ENCODE measurements around the gene DNAJC18. TPM values are rescaled to one million over a fixed set of nuclear protein-coding genes. Genes with fewer than 3 reads are reported as not detected.

DNAJC18 gene
- total RNA-seq, 2 experiments from 2014 or later: 7.5 to 8.7 TPM

DNA sequence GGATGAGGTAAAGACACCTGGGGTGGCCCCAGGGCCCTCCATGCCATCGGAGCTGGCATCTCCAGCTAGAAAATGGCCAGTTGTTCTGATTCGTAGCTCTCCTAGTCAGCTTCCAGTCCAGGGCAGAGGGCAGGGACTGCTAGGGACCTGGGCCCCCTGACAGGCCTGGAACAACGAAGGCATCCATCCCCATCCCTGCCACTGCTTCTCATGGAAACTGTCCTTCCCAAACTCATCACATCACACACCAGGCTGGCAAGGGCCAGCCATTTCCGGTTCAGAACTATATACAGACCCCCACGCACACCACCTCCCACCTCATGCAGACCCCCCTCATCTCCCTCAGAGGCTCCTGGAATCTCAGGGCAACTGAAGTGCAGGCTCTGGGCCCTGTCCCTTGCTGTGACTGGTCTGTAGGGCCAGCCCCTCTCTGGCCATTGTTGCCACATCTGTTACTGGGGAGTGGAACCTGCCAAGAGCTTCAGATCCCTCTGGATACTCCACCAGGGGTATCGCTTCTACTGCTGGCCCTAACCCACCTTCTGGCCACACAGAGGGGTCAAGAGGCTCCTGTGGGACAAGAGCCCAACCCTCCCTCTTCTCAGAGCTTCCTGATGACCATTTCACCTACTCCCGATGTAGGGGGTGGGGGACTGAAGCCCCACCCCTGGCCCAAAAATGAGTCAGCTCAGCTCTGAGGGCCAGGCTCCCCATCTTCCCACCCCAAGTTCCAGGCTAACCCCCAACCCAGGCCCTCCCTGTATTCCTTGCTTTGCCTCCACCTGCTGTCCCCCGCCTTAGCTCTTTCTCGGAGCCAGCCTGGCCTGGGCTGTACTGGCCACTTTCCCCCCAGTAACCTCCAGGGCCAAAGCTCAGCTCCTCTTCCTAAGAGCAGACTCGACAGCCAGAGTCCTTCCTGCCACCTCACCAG is 48.4 kb downstream of the DNAJC18 start:
- no peaks in the 10 kb centered on the region for H3K36me3 ChIP-seq (ENCODE audit: insufficient read depth, low read length)
- ChIA-PET POLR2A (interaction anchor here (1.1 to 3.6 kb wide), 3 partner anchors 13 to 174 kb away, joined by 3 to 21 read pairs (median 11); partner anchors contain the start of genes PAIP2 and SPATA24), CTCF (no interaction called here)
- Mint-ChIP-seq H3K4me1 (ENCODE audit: low read depth) (peaks cover 48% of the 10 kb centered on the region), H3K27ac (peak overlapping the region; percentile 66), H3K27me3 (no peaks in the 10 kb centered on the region), H3K36me3 (ENCODE audit: low read depth) (no peaks in the 10 kb centered on the region), H3K9me3 (no peaks in the 10 kb centered on the region), H3K4me3 (peak overlapping the region; percentile 91)
- TF ChIP-seq, protein P1, sequence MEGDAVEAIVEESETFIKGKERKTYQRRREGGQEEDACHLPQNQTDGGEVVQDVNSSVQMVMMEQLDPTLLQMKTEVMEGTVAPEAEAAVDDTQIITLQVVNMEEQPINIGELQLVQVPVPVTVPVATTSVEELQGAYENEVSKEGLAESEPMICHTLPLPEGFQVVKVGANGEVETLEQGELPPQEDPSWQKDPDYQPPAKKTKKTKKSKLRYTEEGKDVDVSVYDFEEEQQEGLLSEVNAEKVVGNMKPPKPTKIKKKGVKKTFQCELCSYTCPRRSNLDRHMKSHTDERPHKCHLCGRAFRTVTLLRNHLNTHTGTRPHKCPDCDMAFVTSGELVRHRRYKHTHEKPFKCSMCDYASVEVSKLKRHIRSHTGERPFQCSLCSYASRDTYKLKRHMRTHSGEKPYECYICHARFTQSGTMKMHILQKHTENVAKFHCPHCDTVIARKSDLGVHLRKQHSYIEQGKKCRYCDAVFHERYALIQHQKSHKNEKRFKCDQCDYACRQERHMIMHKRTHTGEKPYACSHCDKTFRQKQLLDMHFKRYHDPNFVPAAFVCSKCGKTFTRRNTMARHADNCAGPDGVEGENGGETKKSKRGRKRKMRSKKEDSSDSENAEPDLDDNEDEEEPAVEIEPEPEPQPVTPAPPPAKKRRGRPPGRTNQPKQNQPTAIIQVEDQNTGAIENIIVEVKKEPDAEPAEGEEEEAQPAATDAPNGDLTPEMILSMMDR (IDR thresholded peaks at IDR 0.05): no peak
- H3K4me1 ChIP-seq (ENCODE audit: insufficient read depth, low read length): peaks cover 65% of the 10 kb centered on the region
- H3K9me3 ChIP-seq (ENCODE audit: control insufficient read depth in 1 of 2, insufficient read depth in 1 of 2, low read length in 2 of 2): no peaks in the 10 kb centered on the region
- ATAC-seq (ENCODE audit: poor library complexity): no peak
- intact Hi-C loops (cut with DNase I, micrococcal nuclease): loop anchor here in 1 of 2 experiments (5.0 kb wide), 1 partner anchor 49 kb away; the partner anchor contains the start of gene PAIP2
- H3K27ac ChIP-seq (ENCODE audit: low read depth in 1 of 2, low read length in 2 of 2): peak overlapping the region in 1 of 2 donors; percentile 60
- no peak for DNase-seq
- no peak overlapping the region for H3K4me3 ChIP-seq (ENCODE audit: low read length)
- peaks cover 0 to 6% of the 10 kb centered on the region in 2 experiments for H3K27me3 ChIP-seq (ENCODE audit: control insufficient read depth in 1 of 2, insufficient read depth in 2 of 2, low read length in 2 of 2)

- H3K4me3 ChIP-seq (ENCODE audit: low read length): no peak within 1 kb of the TSS
- peaks cover 57% of the 10 kb centered on the region for H3K4me1 Mint-ChIP-seq (ENCODE audit: low read depth)
- peak within 1 kb of the TSS in 1 of 2 donors; percentile 60 for H3K27ac ChIP-seq (ENCODE audit: low read depth in 1 of 2, low read length in 2 of 2)
- peaks cover 74% of the 10 kb centered on the region for H3K4me1 ChIP-seq (ENCODE audit: insufficient read depth, low read length)
- peak within 1 kb of the TSS; percentile 66 for H3K27ac Mint-ChIP-seq
- H3K4me3 Mint-ChIP-seq: peak within 1 kb of the TSS; percentile 64
- H3K27me3 Mint-ChIP-seq: no peaks in the 10 kb centered on the region
- peaks cover 0 to 6% of the 10 kb centered on the region in 2 experiments for H3K27me3 ChIP-seq (ENCODE audit: control insufficient read depth in 1 of 2, insufficient read depth in 2 of 2, low read length in 2 of 2)
- no peaks in the 10 kb centered on the region for H3K36me3 Mint-ChIP-seq (ENCODE audit: low read depth)
- no peaks in the 10 kb centered on the region for H3K9me3 ChIP-seq (ENCODE audit: control insufficient read depth in 1 of 2, insufficient read depth in 1 of 2, low read length in 2 of 2)
- ChIA-PET POLR2A (interaction anchor here (1.0 to 3.2 kb wide), 3 partner anchors 14 to 175 kb away, joined by 3 to 11 read pairs (median 3); partner anchors contain the start of gene SPATA24), CTCF (no interaction called here)
- no peaks in the 10 kb centered on the region for H3K9me3 Mint-ChIP-seq
- TF ChIP-seq, protein P1 (IDR thresholded peaks at IDR 0.05): no peak
- DNase-seq (peak in 11 of 14 experiments; percentile 17 to 84 (median 37)), ATAC-seq (ENCODE audit: poor library complexity) (peak; percentile 24)
- H3K36me3 ChIP-seq (ENCODE audit: insufficient read depth, low read length): no peaks in the 10 kb centered on the region
- intact Hi-C loops (cut with DNase I, micrococcal nuclease): loop anchor here (5.0 kb wide), 1 partner anchor 48 kb away; the partner anchor contains the start of gene PAIP2 (in 2 of the 2)
Measured at GRCh38 chr5:139389701-139390638, 49.4 kb downstream of the DNAJC18 start, which contains the start of gene MZB1. TSS of gene MZB1 (minus strand) at chr5:139389913. CDS start at chr5:139389856, 57 bp downstream.

Data from CD4-positive, alpha-beta T cell (primary cell).